B cell (primary cell): ENCODE results near the gene PKMYT1.

Source experiments
- EZH2 ChIP-seq: IDR thresholded peaks from 2 replicates; pipeline ENCODE4 v1.6.1; 2012; ENCODE audit warnings: borderline replicate concordance, low read depth, mild to moderate bottlenecking, moderate library complexity, low read length; ENCODE audit not compliant: insufficient read depth, poor library complexity, severe bottlenecking
- TF ChIP-seq, protein P1 (sequence below): fragments of 200-600 bp; IDR thresholded peaks from one replicate; pipeline ENCODE4 v1.8.0; 2022; ENCODE audit warnings: antibody characterized with exemption, mild to moderate bottlenecking

DNA sequence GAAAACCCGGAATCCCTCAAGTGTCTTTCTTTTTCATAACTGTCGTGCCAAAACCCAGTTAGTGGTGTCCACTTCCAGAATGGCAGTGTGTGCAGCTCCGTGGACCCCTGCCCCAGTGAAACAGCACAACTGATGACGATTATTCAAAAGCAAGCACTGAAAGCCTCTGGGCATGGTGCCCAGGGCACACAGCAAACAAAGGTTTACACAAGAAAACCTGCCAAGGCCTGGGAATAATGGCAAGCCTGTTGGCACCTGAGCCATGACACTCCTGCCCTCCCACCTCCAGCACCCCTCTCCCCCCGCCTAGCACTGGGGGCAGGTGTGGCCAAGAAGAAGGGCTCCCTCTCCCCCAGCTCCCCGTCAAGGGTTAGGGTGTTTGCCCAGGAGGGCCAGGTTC is 2.8 kb downstream of the PKMYT1 start:
- TF ChIP-seq, protein P1, sequence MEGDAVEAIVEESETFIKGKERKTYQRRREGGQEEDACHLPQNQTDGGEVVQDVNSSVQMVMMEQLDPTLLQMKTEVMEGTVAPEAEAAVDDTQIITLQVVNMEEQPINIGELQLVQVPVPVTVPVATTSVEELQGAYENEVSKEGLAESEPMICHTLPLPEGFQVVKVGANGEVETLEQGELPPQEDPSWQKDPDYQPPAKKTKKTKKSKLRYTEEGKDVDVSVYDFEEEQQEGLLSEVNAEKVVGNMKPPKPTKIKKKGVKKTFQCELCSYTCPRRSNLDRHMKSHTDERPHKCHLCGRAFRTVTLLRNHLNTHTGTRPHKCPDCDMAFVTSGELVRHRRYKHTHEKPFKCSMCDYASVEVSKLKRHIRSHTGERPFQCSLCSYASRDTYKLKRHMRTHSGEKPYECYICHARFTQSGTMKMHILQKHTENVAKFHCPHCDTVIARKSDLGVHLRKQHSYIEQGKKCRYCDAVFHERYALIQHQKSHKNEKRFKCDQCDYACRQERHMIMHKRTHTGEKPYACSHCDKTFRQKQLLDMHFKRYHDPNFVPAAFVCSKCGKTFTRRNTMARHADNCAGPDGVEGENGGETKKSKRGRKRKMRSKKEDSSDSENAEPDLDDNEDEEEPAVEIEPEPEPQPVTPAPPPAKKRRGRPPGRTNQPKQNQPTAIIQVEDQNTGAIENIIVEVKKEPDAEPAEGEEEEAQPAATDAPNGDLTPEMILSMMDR: no peak
- TF ChIP-seq EZH2: no peak
